HG03520 (cell line): ENCODE results near the gene MAP7D3.

Source experiments
- ATAC-seq: cut with Tn5 transposase; IDR thresholded peaks from one replicate; pipeline ENCODE4 v1.9.1; 2021; ENCODE audit warnings: mild to moderate bottlenecking, moderate library complexity; ENCODE audit not compliant: unreplicated experiment

Gene MAP7D3

DNA sequence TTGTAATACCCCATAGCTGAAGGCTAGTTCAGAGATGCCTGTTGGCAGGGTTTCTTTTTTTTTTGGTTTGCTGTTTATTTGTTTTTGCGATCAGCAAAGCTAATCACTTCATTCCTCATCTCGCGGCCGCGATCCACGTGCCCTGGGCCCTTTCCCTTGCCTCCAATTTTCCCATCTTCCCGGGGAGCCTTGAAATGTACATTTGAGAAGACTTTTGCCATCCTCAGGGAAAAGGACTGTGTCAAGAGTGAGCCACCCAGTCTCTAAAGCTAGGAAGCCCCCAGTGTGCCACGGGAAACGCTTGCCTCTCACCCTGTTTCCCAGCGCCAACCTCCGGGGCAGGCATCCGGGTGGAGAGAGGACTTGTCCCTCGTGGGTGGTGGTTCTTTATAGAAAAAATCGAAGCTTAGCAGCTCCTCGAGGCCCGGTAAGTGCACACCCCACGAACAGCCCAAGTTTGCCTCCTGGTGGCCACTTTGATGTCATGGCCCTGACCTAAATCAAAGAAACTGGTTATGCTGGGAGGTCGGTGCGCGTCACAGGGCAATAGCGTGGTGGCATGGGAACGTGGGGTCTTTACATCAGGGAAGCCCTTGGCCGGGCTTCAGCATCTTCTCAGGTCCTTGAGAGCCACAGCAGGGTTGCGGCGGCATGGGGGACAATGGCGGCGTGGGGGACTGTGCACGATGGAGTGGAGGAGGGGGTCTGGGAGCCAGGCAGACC, 42.0 kb downstream of the MAP7D3 start:
- ATAC-seq, result no peak

- no peak for ATAC-seq
Measured at GRCh38 chrX:136207546-136207945, 43.7 kb downstream of the MAP7D3 start.

- no peak for ATAC-seq
Measured at GRCh38 chrX:136206916-136207315, 44.3 kb downstream of the MAP7D3 start.

DNA sequence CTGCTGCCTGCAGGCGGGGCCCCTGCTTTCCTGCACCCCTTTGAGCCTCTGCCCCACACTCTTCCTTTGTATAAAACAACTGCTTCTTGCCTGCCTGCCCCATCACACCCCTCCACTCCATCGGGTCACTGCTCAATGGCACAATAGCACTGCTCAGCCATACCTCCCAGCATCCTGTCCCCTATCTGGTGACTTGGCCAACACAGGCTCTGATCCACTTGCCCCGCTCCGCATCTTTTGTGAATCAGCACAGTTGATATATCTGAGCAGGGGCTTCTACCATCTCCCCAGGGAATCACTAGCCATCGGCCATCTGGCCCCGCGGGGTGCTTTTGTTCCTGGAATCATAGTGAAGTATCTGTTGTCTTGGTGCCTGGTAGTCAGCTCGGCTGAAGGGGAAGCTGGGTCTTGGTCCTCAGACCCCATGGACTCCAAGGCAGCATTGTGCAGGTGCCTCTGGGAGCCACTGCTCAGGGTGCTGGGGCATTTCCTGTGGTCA, 45.3 kb downstream of the MAP7D3 start:
- no peak for ATAC-seq

DNA sequence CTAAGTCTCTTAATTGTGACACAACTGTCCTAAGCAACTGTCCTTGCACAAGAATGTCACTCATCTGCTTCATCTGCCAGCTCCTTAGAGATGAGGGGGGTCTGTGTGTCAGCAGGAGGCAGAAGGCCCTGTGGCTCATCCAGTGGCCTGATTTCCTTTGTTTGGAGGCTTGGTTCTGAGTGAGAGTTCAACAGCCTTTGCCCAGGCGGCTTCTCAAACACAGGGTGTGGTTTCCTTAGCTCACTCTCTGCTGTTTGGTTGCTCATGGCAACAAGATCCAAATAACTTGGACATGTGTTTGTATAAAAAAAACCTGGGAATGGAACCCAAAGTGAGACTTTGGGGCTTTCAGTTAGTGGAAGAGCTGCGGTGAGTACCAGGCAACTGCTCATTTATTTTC, 46.6 kb downstream of the MAP7D3 start:
- no peak for ATAC-seq

GRCh38 chrX:136203951-136204350, 47.2 kb downstream of the MAP7D3 start:
- no peak for ATAC-seq

DNA sequence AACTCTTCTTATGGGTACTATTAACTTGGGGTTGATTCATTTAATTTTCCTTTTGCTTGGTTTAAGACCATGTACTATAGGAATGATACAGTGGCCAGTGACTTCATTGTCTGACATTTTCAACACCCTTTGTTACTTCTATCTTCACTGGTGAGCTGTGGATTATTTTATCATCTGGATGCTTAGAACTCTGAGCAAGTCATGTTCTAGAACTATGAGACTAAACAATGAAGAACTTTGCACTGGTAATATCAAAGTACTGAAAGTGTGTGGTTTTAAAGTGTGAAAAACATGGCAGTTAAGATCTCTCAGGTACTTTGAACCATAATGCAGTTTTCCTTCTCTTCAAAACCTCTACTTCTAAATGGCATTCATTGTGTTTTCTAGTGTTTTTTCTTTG, 47.8 kb downstream of the MAP7D3 start:
- no peak for ATAC-seq

GRCh38 chrX:136202889-136203288, 48.3 kb downstream of the MAP7D3 start:
- ATAC-seq, result no peak

- no peak for ATAC-seq
Measured at GRCh38 chrX:136201601-136202000, 49.6 kb downstream of the MAP7D3 start.

DNA sequence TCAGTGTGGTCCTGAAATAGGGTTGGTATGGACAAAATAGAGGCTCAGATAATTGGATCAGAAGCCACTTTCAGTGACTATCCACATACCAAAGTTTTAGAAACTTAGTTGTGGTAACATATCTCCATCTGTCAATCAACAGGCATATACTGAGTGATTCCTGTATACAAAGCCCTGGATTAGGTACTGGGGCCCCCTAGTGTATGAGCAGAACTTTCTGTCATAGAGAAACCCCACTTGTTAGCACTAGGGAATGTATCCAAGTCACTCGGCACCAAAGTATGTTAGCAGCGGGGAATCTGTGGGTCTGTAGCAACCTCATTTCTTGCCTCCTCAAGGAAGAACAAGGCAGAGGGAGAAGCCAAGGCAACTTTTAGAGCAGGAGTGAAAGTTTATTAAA, 50.7 kb downstream of the MAP7D3 start:
- no peak for ATAC-seq

DNA sequence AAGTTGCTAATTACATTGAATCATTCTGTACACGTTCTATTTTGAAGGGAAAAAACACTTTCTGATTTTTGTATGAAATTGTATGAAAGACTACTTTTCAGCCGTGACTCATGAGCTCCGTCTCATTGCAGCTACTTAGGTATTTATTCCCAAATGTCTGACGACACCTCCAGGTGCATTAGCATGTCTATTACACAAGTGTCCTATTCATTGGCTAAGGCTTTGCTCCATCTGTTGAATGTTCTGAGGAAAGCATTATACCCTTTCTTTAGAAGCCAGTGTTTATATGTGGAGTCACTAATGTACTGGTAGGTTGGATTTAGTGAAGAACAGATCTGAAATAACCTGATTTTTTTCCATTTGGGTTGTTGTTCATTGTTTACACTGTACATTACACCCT, 51.8 kb downstream of the MAP7D3 start:
- ATAC-seq, result no peak

GRCh38 chrX:136198678-136199243, 52.4 kb downstream of the MAP7D3 start:
- ATAC-seq, result no peak

DNA sequence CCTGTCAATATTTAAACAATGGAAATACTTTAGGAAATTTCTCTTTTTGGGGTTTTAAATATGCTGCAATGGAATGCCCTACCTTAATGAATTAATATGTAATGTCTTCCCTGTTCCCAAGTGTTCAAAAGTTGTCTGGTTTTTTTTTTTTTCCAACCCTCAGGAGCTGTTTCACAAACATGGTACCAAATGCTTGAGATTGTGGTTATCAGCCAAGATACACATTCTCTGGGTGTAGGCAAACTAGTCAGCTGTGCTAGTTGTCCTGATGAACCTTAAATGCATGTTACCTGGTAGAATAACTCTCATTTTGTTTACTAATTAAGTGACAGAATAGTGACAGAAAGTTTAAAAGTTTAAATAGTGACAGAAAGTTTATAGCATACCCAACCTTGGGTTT, 53.2 kb downstream of the MAP7D3 start:
- ATAC-seq, result no peak

DNA sequence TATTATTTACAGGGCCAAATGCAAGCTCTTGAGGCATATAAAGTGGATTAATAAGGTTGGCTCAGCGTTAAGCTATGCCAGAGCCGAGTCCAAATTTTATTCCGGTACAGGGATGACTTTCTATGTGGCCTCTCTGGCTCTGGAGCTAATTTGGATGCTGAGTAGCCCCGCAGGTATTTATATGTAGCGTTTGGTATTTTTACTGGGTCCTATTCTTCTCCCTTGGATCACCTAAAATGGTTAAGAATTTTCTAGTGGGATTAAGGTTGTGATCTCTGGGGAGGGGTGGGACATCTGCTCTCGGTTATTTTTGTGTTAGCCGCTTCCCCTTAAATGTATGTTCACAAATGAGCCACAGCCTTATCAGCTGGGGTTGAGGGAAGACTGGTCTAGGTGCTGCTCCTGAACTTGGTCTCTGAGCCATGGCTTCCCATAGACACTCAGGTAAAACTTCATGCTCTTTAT, 54.5 kb downstream of the MAP7D3 start:
- no peak for ATAC-seq

- ATAC-seq, result no peak
Measured at GRCh38 chrX:136195247-136195646, 56.0 kb downstream of the MAP7D3 start.

DNA sequence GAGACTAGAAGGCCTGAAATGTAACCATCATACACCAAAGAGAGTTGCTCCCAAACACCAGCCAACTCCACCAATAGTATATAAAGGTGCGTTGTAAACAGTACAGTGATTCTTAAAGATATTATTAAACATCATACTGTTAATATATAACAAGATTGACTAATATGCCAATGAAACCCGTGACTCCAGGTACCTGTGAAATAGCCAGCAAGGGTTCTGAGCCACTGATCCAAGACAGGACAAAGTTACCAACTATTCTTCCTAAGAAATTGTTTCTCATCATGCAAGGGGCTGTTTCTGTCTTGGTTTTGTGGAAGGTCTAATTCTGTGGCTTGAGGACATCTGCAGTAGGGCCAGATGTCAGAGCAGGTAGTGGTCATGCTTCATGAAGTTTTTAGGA, 56.7 kb downstream of the MAP7D3 start:
- ATAC-seq, result no peak

DNA sequence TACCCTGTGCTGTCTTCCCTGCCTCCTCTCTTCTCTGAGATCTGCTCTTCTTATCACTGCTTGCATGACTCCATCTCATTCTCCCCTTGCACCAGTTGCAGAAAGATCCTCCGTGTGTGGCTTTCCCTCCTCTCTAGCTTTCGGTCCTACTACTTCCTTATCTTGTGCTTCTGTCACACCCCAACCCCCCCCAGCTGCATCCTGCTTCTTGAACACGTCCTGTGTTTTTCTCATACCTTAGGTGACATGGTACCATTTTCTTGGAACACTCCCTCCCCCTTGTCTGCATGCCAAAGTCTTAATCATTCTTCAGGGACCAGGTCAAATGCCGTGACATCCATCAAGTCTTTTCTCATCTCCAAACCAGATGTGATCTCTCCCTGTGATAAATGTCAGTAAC, 57.4 kb downstream of the MAP7D3 start:
- no peak for ATAC-seq

DNA sequence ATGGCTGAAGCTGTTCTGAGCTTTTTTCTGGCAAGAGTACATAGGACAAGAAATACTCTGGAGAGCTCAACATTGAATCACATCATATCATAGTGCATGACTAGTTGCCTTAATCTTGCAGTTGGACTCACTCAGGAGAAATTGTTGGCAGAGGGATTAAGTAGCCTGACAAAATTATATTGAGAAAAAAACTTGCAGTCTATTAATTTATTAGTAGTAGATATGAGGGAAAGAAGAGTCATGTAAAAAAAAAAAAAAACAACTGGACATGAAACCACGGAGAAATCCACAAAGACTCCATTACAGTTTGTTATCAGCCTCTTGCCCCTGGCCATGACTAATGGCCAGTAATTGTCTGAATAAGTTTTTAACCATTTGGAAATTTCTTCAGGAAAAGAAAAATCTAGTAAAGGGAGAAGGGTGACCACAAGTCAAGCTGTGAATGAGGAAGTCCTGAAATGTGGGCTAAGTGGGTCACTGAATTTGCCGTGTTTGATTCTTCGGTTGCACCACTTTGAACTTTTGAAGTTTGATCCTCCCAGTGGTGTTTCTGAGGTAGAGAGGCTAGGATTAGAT, 58.3 kb downstream of the MAP7D3 start:
- no peak for ATAC-seq

DNA sequence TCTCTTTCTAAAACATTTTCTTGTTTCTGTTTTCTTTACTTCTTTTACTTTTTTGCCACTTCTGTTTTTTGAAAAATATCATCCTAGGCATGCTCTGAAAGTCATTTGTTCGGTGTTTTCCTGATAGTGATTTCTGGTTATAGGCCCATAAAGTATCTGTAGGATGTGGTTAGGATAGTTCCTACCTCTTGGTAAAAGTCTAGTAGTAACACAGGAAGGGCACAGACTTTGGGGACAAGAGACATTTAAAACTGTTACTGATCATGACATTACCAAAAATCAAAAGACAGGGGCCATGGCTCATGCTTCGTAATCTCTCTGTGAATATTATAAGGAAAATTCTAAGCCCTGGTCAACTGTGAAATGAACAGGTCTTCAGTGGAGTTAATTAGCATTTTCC, 59.1 kb downstream of the MAP7D3 start:
- no peak for ATAC-seq

DNA sequence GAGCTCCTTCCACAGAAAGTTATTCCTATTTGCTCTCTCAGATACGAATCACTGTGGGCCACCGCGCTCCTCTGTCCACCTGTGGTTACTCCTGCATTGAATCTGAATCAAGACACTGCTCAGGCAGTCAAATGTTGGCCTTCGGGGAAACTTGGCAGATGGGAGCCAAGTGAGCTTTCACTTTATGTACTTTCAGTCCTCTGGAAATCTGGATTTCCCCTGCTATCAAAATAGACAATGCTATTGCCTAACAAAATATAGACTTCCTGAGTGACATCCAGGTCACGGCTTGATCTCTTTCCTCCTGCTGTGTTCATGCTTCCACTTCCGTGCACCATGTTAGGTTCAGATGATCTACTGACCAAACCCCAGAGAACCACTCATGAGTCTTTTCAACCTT, 60.0 kb downstream of the MAP7D3 start:
- no peak for ATAC-seq

DNA sequence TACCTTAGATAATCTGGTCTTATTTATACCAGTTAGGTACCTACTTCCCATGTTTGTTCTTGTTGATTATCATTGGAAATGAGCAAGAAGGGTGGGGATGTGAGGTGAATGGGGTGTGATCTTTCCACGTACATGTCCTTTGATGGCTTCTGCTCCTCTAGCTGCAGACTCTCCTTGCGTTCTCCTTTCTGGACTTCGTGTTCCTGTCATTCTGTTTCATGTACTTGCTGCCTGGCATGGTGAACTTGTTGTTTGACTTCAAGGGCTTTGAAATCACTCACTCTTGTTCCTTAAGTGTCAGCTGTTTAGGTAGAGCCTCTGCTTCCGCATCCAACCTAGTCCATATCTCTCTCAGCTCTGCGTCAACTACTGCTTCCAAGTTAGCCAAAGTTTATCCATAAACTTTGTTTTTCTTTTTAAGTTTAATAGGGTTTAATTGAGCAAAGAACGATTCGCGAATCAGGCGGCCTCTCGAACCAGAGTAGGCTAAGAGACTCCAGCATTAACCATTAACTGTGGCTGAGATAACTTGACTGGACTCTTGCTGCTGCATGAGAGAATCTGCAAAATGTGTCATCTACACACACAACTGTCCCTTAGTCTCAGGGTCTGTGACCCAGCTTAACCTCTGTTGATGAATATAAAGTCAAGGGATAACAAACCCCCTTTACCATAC, 61.0 kb downstream of the MAP7D3 start:
- ATAC-seq, result no peak

GRCh38 chrX:136189222-136189621, 62.0 kb downstream of the MAP7D3 start:
- ATAC-seq, result no peak
